Thyroid gland (tissue), 4 donors: Measurements from ENCODE around the gene TXLNA.

Experiments used
- CTCF ChIP-seq, 6 experiments: fragments of 200-600 bp in 3 of 6; fragments of 450-650 bp in 3 of 6; sonication (generic) in 3 of 6; IDR thresholded peaks; one replicate each; pipeline ENCODE4 v1.5.1; 2016 to 2019; ENCODE audit warnings: antibody characterized with exemption in 6 of 6, mild to moderate bottlenecking in 2 of 6, inconsistent platforms in 1 of 6, moderate library complexity in 1 of 6
- POLR2A ChIP-seq, 2 donors: fragments of 450-650 bp; IDR thresholded peaks; one replicate each; pipeline ENCODE4 v1.6.1; 2017; ENCODE audit warnings: antibody characterized with exemption in 2 of 2, mild to moderate bottlenecking in 2 of 2, moderate library complexity in 1 of 2

GRCh38 chr1:32199043-32199716 lies 19.7 kb downstream of the TXLNA start:
- TF ChIP-seq POLR2A (IDR thresholded peaks at IDR 0.05) (no peak), CTCF (IDR thresholded peaks at IDR 0.05) (no peak)
